Measurements from ENCODE around the gene UPK2.
"Not testable (repeated sequence)": the region's sequence is repeated elsewhere in the genome, so short reads cannot be mapped to it uniquely, and the experiment has no call there.

The UPK2 gene

GRCh38 chr11:118957549-118957948 is 1.5 kb downstream of the UPK2 start:
- DNase-seq (ENCODE audit: low read depth) = no peak
- no peak overlapping the region for H3K4me3 ChIP-seq (ENCODE audit: low read length)
- no peak for TF ChIP-seq CTCF (conservative IDR thresholded peaks at IDR 0.05; ENCODE audit: low read depth, low read length)

DNA sequence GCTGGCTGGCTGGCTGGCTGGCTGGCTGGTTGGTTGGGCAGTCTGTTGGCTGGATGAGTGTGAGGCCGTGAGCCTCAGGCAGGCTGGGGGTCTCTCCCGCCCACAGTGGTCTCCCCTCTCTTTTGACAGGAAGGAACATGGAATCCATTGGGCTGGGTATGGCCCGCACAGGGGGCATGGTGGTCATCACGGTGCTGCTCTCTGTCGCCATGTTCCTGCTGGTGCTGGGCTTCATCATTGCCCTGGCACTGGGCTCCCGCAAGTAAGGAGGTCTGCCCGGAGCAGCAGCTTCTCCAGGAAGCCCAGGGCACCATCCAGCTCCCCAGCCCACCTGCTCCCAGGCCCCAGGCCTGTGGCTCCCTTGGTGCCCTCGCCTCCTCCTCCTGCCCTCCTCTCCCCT is 1.9 kb downstream of the UPK2 start:
- H3K4me3 ChIP-seq (ENCODE audit: low read length) = no peak overlapping the region
- no peak for TF ChIP-seq CTCF (conservative IDR thresholded peaks at IDR 0.05; ENCODE audit: low read depth, low read length)

GRCh38 chr11:118958577-118958976 is 2.5 kb downstream of the UPK2 start:
- H3K4me3 ChIP-seq (ENCODE audit: low read length) = no peak overlapping the region
- TF ChIP-seq CTCF (conservative IDR thresholded peaks at IDR 0.05; ENCODE audit: low read depth, low read length) = no peak
- DNase-seq (ENCODE audit: low read depth) = no peak

More for the DNA sequence above, 1.9 kb downstream of the UPK2 start:
- no peak for DNase-seq (ENCODE audit: low read depth)

DNA sequence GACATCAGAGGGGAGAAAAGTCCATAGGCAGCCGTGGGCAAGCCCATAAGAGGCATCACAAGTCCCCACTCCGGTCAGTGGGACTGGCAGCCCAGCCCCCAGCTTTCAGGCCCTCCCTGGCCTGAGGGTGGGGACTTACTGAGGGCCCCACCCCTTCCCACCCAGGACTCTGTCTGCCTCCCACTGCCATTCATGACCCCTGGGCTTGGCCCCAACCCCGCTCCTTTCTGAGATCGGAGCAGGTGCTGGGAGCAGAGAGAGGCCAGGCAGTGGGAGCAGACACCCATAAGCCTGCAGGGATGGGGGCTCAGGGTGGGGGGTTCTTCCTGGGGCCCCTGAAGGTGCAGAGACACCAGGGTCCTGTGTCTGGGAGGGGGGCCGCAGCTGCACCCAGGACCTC is 5.1 kb downstream of the UPK2 start:
- no peak overlapping the region for H3K4me3 ChIP-seq (ENCODE audit: low read length)
- no peak for DNase-seq (ENCODE audit: low read depth)
- TF ChIP-seq CTCF (conservative IDR thresholded peaks at IDR 0.05; ENCODE audit: low read depth, low read length) = no peak

DNA sequence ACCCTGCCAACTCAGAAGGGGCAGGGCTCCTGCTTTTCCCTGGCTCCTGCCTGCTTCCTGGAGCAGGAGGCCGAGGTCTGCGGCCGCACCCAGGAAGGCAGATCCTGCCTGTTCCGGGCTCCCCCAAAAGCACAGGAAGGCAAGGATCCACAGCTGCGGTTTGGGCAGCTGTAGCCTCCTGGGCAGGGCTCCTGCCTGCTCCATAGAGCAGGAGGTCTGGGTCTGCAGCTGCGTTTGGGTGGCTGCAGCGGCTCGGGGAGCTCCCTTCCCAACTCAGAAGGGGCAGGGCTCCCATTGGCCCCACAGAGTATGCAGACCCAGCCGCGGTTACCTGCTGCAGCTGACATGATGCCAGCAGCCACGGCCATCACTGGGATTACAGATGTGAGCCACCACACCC is 5.5 kb downstream of the UPK2 start:
- TF ChIP-seq CTCF (conservative IDR thresholded peaks at IDR 0.05; ENCODE audit: low read depth, low read length) = no peak
- no peak overlapping the region for H3K4me3 ChIP-seq (ENCODE audit: low read length)
- DNase-seq (ENCODE audit: low read depth) = no peak

DNA sequence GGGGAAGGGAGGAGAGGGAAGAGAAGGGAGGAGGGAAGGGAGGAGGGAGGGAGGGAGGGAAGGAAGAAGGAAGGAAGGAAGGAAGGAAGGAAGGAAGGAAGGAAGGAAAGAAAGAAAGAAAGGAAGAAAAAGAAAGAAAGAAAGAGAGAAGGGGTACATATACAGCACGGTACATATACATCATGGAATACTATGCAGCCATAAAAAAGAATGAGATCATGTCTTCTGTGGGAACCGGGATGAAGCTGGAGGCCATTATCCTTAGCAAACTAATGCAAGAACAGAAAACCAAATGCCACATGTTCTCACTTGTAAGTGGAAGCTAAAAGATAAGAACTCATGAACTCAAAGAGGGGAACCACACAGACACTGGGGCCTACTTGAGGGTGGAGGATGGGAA is 13.4 kb downstream of the UPK2 start:
- not testable (repeated sequence) for DNase-seq (ENCODE audit: low read depth); H3K4me3 ChIP-seq (ENCODE audit: low read length)

- no peak for DNase-seq (ENCODE audit: low read depth)
- no peak for TF ChIP-seq CTCF (conservative IDR thresholded peaks at IDR 0.05; ENCODE audit: low read depth, low read length)
- H3K4me3 ChIP-seq (ENCODE audit: low read length) = no peak within 1 kb of the TSS
Observed at GRCh38 chr11:118971646-118972045, 15.5 kb downstream of the UPK2 start, which contains the start of gene FOXR1. FOXR1 (plus strand) TSS chr11:118971761; CDS start chr11:118971932, 171 bp downstream.

- DNase-seq (ENCODE audit: low read depth) = no peak
- TF ChIP-seq CTCF (conservative IDR thresholded peaks at IDR 0.05; ENCODE audit: low read depth, low read length) = no peak
- no peak overlapping the region for H3K4me3 ChIP-seq (ENCODE audit: low read length)
Observed at GRCh38 chr11:118973985-118974384, 17.9 kb downstream of the UPK2 start.

Data from retinal pigment epithelial cell (primary cell).